Mucosa of rectum (tissue), 2 donors: ENCODE data around the gene DNAH6.

Experiments
- H3K27ac ChIP-seq, 2 donors: one replicate each; pipeline ENCODE4 v1.7.0; 2013; ENCODE audit warnings: inconsistent platforms in 2 of 2, low read depth in 2 of 2, low read length in 2 of 2
- H3K27me3 ChIP-seq, 2 donors: one replicate each; pipeline ENCODE4 v1.7.0; 2013; ENCODE audit warnings: low read length in 2 of 2; ENCODE audit not compliant: control insufficient read depth in 2 of 2, insufficient read depth in 2 of 2
- H3K36me3 ChIP-seq, 2 donors: one replicate each; pipeline ENCODE4 v1.7.0; 2013; ENCODE audit warnings: low read length in 2 of 2; ENCODE audit not compliant: control insufficient read depth in 2 of 2, insufficient read depth in 2 of 2
- H3K4me1 ChIP-seq, 2 donors: one replicate each; pipeline ENCODE4 v1.7.0; 2013; ENCODE audit warnings: low read length in 2 of 2, mild to moderate bottlenecking in 1 of 2; ENCODE audit not compliant: control insufficient read depth in 2 of 2, insufficient read depth in 2 of 2
- H3K4me3 ChIP-seq, 2 donors: one replicate each; pipeline ENCODE4 v1.7.0; 2013; ENCODE audit warnings: low read length in 2 of 2
- H3K9ac ChIP-seq, 2 donors: one replicate each; pipeline ENCODE4 v1.7.0; 2013; ENCODE audit warnings: low read length in 2 of 2, low read depth in 1 of 2, mild to moderate bottlenecking in 1 of 2
- H3K9me3 ChIP-seq, 2 donors: one replicate each; pipeline ENCODE4 v1.7.0; 2013; ENCODE audit warnings: low read length in 2 of 2; ENCODE audit not compliant: control insufficient read depth in 2 of 2
- donor health status: healthy.
- donor health status: Normal muscosa, but diverticular disease.

DNAH6 gene

GRCh38 chr2:84628486-84628885 lies 112.2 kb downstream of the DNAH6 start:
- no peaks in the 10 kb centered on the region for H3K9me3 ChIP-seq
- no peaks in the 10 kb centered on the region for H3K4me1 ChIP-seq
- no peak overlapping the region for H3K4me3 ChIP-seq
- H3K36me3 ChIP-seq: no peaks in the 10 kb centered on the region
- H3K27me3 ChIP-seq: no peaks in the 10 kb centered on the region
- H3K9ac ChIP-seq: no peak overlapping the region
- no peak overlapping the region for H3K27ac ChIP-seq

GRCh38 chr2:84629550-84629949 lies 113.3 kb downstream of the DNAH6 start:
- H3K4me3 ChIP-seq: no peak overlapping the region
- no peaks in the 10 kb centered on the region for H3K27me3 ChIP-seq
- no peak overlapping the region for H3K27ac ChIP-seq
- H3K9ac ChIP-seq: no peak overlapping the region
- H3K4me1 ChIP-seq: no peaks in the 10 kb centered on the region
- H3K36me3 ChIP-seq: no peaks in the 10 kb centered on the region
- no peaks in the 10 kb centered on the region for H3K9me3 ChIP-seq

GRCh38 chr2:84631047-84631446 lies 114.7 kb downstream of the DNAH6 start:
- no peak overlapping the region for H3K27ac ChIP-seq
- H3K27me3 ChIP-seq: no peaks in the 10 kb centered on the region
- H3K4me3 ChIP-seq: no peak overlapping the region
- H3K36me3 ChIP-seq: no peaks in the 10 kb centered on the region
- H3K9me3 ChIP-seq: no peaks in the 10 kb centered on the region
- H3K4me1 ChIP-seq: no peaks in the 10 kb centered on the region
- H3K9ac ChIP-seq: no peak overlapping the region

GRCh38 chr2:84631985-84632384 lies 115.7 kb downstream of the DNAH6 start:
- H3K27me3 ChIP-seq: no peaks in the 10 kb centered on the region
- H3K9me3 ChIP-seq: no peaks in the 10 kb centered on the region
- H3K36me3 ChIP-seq: no peaks in the 10 kb centered on the region
- H3K9ac ChIP-seq: no peak overlapping the region
- no peak overlapping the region for H3K27ac ChIP-seq
- H3K4me3 ChIP-seq: no peak overlapping the region
- peaks cover 0 to 6% of the 10 kb centered on the region in 2 donors for H3K4me1 ChIP-seq

- H3K27ac ChIP-seq: peak overlapping the region; percentile 56 to 67
These were observed 120.0 kb downstream of the DNAH6 start for GRCh38 chr2:84636080-84636971.

GRCh38 chr2:84639751-84640150 lies 123.5 kb downstream of the DNAH6 start:
- H3K4me3 ChIP-seq: no peak overlapping the region
- no peak overlapping the region for H3K27ac ChIP-seq
- no peaks in the 10 kb centered on the region for H3K9me3 ChIP-seq

More at GRCh38 chr2:84636080-84636971, 120.0 kb downstream of the DNAH6 start:
- Histone ChIP-seq H3K4me3 (no peak overlapping the region), H3K9me3 (no peaks in the 10 kb centered on the region), H3K9ac (no peak overlapping the region), H3K27me3 (no peaks in the 10 kb centered on the region), H3K4me1 (peaks cover 0 to 6% of the 10 kb centered on the region in 2 donors), H3K36me3 (no peaks in the 10 kb centered on the region)

GRCh38 chr2:84640411-84640810 lies 124.1 kb downstream of the DNAH6 start:
- H3K27me3 ChIP-seq: no peaks in the 10 kb centered on the region
- H3K27ac ChIP-seq: no peak overlapping the region
- H3K9me3 ChIP-seq: no peaks in the 10 kb centered on the region
- peaks cover 0 to 6% of the 10 kb centered on the region in 2 donors for H3K4me1 ChIP-seq
- no peaks in the 10 kb centered on the region for H3K36me3 ChIP-seq
- no peak overlapping the region for H3K4me3 ChIP-seq
- H3K9ac ChIP-seq: no peak overlapping the region

More at GRCh38 chr2:84639751-84640150, 123.5 kb downstream of the DNAH6 start:
- Histone ChIP-seq H3K9ac (no peak overlapping the region), H3K4me1 (peaks cover 0 to 6% of the 10 kb centered on the region in 2 donors), H3K27me3 (no peaks in the 10 kb centered on the region), H3K36me3 (no peaks in the 10 kb centered on the region)

- Histone ChIP-seq H3K27ac (no peak overlapping the region), H3K27me3 (no peaks in the 10 kb centered on the region), H3K9ac (no peak overlapping the region), H3K9me3 (no peaks in the 10 kb centered on the region), H3K4me1 (peaks cover 0 to 6% of the 10 kb centered on the region in 2 donors), H3K4me3 (no peak overlapping the region), H3K36me3 (no peaks in the 10 kb centered on the region)
These were observed 124.7 kb downstream of the DNAH6 start for GRCh38 chr2:84641021-84641420.

- Histone ChIP-seq H3K9ac (no peak overlapping the region), H3K36me3 (no peaks in the 10 kb centered on the region), H3K4me1 (no peaks in the 10 kb centered on the region), H3K9me3 (no peaks in the 10 kb centered on the region), H3K27ac (no peak overlapping the region), H3K4me3 (no peak overlapping the region), H3K27me3 (no peaks in the 10 kb centered on the region)
These were observed 127.7 kb downstream of the DNAH6 start for GRCh38 chr2:84643991-84644390.

- H3K27ac ChIP-seq: no peak overlapping the region
- no peak overlapping the region for H3K4me3 ChIP-seq
- no peaks in the 10 kb centered on the region for H3K4me1 ChIP-seq
These were observed 130.2 kb downstream of the DNAH6 start for GRCh38 chr2:84646514-84646913.

More at GRCh38 chr2:84646514-84646913, 130.2 kb downstream of the DNAH6 start:
- Histone ChIP-seq H3K36me3 (no peaks in the 10 kb centered on the region), H3K27me3 (no peaks in the 10 kb centered on the region), H3K9me3 (no peaks in the 10 kb centered on the region), H3K9ac (no peak overlapping the region)
